ENCODE results near the gene ACSS3. TPM values are rescaled to one million over a fixed set of nuclear protein-coding genes. Genes with fewer than 3 reads are reported as not detected.

Gene ACSS3
- total RNA-seq, 6 experiments from 2014 or later, result 39.7 to 112 (median 56.5) TPM

DNA sequence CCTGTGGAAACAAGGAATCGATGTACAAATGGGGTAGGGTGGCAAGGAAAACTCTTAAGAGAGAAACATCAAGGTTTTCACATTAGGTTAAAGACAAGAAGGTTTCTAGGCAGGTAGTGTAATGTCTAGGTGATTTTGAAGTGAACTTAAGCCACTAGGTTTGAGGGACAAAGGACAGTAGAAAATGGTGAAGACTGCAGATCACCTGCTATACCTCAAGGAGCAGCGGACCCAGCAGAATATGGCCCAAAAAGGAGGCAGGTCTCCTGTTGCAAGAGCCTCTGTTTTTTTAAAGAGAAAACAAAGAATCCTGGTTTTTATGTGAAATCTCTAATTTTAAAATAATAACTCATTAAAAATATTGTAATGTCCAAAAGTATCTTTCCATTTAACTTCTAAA is 178.1 kb downstream of the ACSS3 start:
- DNase-seq (no peak), ATAC-seq (no peak)
- peaks cover 0 to 17% (median 0%) of the 10 kb centered on the region in 4 donors for H3K4me1 ChIP-seq
- H3K27me3 ChIP-seq, result no peaks in the 10 kb centered on the region
- H3K4me3 ChIP-seq, result no peak overlapping the region
- TF ChIP-seq POLR2A (IDR thresholded peaks at IDR 0.05), result no peak
- TF ChIP-seq, protein P1, sequence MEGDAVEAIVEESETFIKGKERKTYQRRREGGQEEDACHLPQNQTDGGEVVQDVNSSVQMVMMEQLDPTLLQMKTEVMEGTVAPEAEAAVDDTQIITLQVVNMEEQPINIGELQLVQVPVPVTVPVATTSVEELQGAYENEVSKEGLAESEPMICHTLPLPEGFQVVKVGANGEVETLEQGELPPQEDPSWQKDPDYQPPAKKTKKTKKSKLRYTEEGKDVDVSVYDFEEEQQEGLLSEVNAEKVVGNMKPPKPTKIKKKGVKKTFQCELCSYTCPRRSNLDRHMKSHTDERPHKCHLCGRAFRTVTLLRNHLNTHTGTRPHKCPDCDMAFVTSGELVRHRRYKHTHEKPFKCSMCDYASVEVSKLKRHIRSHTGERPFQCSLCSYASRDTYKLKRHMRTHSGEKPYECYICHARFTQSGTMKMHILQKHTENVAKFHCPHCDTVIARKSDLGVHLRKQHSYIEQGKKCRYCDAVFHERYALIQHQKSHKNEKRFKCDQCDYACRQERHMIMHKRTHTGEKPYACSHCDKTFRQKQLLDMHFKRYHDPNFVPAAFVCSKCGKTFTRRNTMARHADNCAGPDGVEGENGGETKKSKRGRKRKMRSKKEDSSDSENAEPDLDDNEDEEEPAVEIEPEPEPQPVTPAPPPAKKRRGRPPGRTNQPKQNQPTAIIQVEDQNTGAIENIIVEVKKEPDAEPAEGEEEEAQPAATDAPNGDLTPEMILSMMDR (IDR thresholded peaks at IDR 0.05), result no peak
- no peaks in the 10 kb centered on the region for H3K9me3 ChIP-seq
- no peaks in the 10 kb centered on the region for H3K36me3 ChIP-seq
- intact Hi-C loops (cut with DNase I), result no loop called here
- H3K27ac ChIP-seq, result no peak overlapping the region
- WGBS (ENCODE audit: insufficient coverage, low coverage, low lambda C conversion rate, missing lambda C conversion rate), result 88% methylated on average over 2 of the region's 2 CpGs

DNA sequence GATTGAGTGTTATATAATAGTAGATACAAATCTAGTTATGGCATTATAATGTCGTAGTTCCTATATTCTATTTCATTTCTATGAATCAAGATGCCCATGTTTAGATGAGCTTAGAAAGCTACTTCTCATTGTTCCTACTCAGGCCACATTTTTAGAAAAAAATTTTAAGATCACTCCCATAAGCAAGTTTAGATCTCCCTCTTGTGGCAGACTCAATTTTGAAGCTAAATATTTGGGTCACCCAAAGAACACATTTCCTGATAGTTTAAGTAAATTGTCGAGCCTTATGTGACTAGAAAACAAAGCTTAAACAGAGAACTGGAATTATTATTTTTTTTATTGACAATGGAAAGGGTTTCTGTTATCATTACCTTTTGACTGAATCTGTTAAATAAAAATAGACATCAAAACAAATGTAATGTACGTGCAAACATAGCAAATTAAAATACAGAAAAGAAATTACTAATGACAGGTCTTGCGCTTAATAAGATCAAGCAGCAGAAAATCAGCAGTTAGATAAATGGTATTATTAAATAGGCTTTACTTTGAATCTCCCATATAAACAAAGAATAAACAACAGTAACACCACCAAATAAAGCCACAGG is 180.2 kb downstream of the ACSS3 start:
- Histone ChIP-seq H3K36me3 (no peaks in the 10 kb centered on the region), H3K4me1 (peaks cover 0 to 8% (median 0%) of the 10 kb centered on the region in 4 donors), H3K27ac (no peak overlapping the region), H3K27me3 (no peaks in the 10 kb centered on the region), H3K9me3 (no peaks in the 10 kb centered on the region), H3K4me3 (no peak overlapping the region)
- DNase-seq (no peak), ATAC-seq (peak; percentile 36 to 69 (median 42))
- 43% methylated on average over 4 of the region's 4 CpGs for WGBS (ENCODE audit: insufficient coverage, low coverage, low lambda C conversion rate, missing lambda C conversion rate)
- intact Hi-C loops (cut with DNase I), result no loop called here
- TF ChIP-seq, protein P1 (IDR thresholded peaks at IDR 0.05), result peak; percentile 32 to 55 (median 48)
- no peak for TF ChIP-seq POLR2A (IDR thresholded peaks at IDR 0.05)

DNA sequence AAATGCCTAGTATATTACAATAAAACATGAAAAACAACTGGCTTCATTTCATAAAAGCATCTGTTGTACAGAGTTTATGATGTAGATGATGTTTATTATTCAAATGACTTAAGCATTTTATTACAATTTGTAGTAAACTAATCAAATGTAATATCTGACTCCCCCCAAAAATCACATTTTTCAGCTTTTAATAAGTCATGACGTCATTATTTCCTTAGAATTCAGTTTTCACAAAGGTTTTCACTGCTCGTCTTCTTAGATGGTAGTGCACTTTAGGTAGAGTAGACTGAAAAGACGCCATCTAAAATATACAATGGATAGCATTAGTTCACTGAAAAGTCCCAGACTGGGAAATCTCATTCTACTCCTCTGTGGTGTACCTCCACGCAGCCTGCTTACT is 181.5 kb downstream of the ACSS3 start:
- Histone ChIP-seq H3K27me3 (no peaks in the 10 kb centered on the region), H3K36me3 (no peaks in the 10 kb centered on the region), H3K9me3 (no peaks in the 10 kb centered on the region), H3K4me1 (no peaks in the 10 kb centered on the region), H3K4me3 (no peak overlapping the region), H3K27ac (no peak overlapping the region)
- WGBS (ENCODE audit: insufficient coverage, low coverage, low lambda C conversion rate, missing lambda C conversion rate), result 82% methylated on average over 4 of the region's 4 CpGs
- ATAC-seq, result no peak
- intact Hi-C loops (cut with DNase I), result no loop called here
- DNase-seq, result no peak
- TF ChIP-seq, protein P1 (IDR thresholded peaks at IDR 0.05), result no peak
- no peak for TF ChIP-seq POLR2A (IDR thresholded peaks at IDR 0.05)

DNA sequence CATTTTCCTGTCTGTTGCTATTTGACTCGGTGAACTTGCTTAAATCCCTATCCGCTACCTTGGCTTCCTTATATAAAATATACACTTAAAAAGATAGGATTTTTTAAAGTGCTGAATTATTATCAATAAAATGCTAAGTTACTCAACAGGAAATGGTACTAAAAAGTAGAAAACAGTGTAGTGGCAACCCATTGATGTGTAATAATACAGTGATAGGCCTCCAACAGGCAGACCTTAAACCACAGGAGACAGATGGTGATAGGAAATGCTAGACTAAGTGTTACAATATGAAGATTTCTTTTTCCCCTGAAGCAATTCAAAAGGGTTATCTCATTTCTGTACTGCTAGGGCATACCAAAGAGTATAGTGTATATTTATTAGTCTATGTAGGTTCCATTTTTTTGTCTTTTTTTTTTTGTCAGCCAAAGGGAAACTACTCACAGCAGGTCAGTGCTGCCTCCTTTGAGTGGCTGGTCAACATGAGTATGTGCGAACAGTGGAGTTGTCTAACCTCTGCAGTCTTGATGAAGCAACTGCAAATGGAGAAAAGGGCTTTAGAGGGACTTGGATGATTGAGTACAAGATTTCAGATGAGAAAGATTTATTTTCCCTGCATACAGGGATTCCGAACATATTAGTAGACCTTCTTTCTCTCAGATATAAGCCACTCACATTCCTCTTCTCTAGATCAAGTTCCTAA is 183.8 kb downstream of the ACSS3 start:
- DNase-seq, result no peak
- Histone ChIP-seq H3K27me3 (no peaks in the 10 kb centered on the region), H3K36me3 (no peaks in the 10 kb centered on the region), H3K4me1 (no peaks in the 10 kb centered on the region), H3K27ac (no peak overlapping the region), H3K4me3 (no peak overlapping the region), H3K9me3 (no peaks in the 10 kb centered on the region)
- ATAC-seq, result no peak
- intact Hi-C loops (cut with DNase I), result no loop called here
- no peak for TF ChIP-seq POLR2A (IDR thresholded peaks at IDR 0.05)
- TF ChIP-seq, protein P1 (IDR thresholded peaks at IDR 0.05), result no peak
- 65% methylated on average over 4 of the region's 4 CpGs for WGBS (ENCODE audit: insufficient coverage, low coverage, low lambda C conversion rate, missing lambda C conversion rate)
